HepG2 (cell line): ENCODE data around the gene THRA. TPM values are rescaled to one million over a fixed set of nuclear protein-coding genes. Genes with fewer than 3 reads are reported as not detected.

Source experiments
- ERF ChIP-seq: IDR thresholded peaks from 2 replicates; pipeline ENCODE4 v1.6.1; 2018; ENCODE audit warnings: missing biosample characterization, missing genetic modification reagents
- IRF9 ChIP-seq: sonication (generic); formaldehyde crosslinking; IDR thresholded peaks from 2 replicates; pipeline ENCODE4 v1.8.0; 2022; ENCODE audit warnings: missing genetic modification reagents, mild to moderate bottlenecking, borderline replicate concordance
- KDM6A ChIP-seq: IDR thresholded peaks from 2 replicates; pipeline ENCODE4 v1.6.1; 2016; ENCODE audit warnings: low read depth
- MED8 ChIP-seq: sonication (generic); formaldehyde crosslinking; IDR thresholded peaks from 2 replicates; pipeline ENCODE4 v1.8.1; 2023; ENCODE audit warnings: mild to moderate bottlenecking, missing genetic modification reagents; ENCODE audit not compliant: insufficient replicate concordance
- MEIS2 ChIP-seq: sonication (generic); formaldehyde crosslinking; IDR thresholded peaks from 2 replicates; pipeline ENCODE4 v1.9.0; 2021; ENCODE audit warnings: mild to moderate bottlenecking, missing genetic modification reagents
- NFKBIZ ChIP-seq: IDR thresholded peaks from 2 replicates; pipeline ENCODE4 v1.6.1; 2018; ENCODE audit warnings: missing genetic modification reagents, missing compliant biosample characterization
- PITX1 ChIP-seq: sonication (generic); formaldehyde crosslinking; IDR thresholded peaks from 2 replicates; pipeline ENCODE4 v1.5.1; 2020; ENCODE audit warnings: mild to moderate bottlenecking, missing genetic modification reagents
- POLR2A ChIP-seq, 2 experiments: IDR thresholded peaks; 2 replicates each; pipeline ENCODE4 v1.6.1; 2011; ENCODE audit warnings: low read depth in 2 of 2, low read length in 2 of 2, mild to moderate bottlenecking in 1 of 2, moderate library complexity in 1 of 2; ENCODE audit not compliant: insufficient read depth in 1 of 2
- PRPF4 ChIP-seq: fragments of 200-400 bp; formaldehyde crosslinking; IDR thresholded peaks from 2 replicates; pipeline ENCODE4 v1.6.1; 2016; ENCODE audit warnings: low read length, low read depth; ENCODE audit not compliant: poor library complexity, severe bottlenecking
- RARA ChIP-seq: IDR thresholded peaks from 2 replicates; pipeline ENCODE4 v1.6.1; 2016; ENCODE audit warnings: missing genetic modification reagents, missing compliant biosample characterization
- SIN3A ChIP-seq: IDR thresholded peaks from 2 replicates; pipeline ENCODE4 v1.6.1; 2011; ENCODE audit warnings: low read depth, mild to moderate bottlenecking, control low read depth, low read length, borderline replicate concordance
- TOE1 ChIP-seq: sonication (generic); formaldehyde crosslinking; IDR thresholded peaks from 2 replicates; pipeline ENCODE4 v1.4.0; 2020; ENCODE audit warnings: mild to moderate bottlenecking, missing genetic modification reagents
- XRCC5 ChIP-seq: fragments of 200-400 bp; formaldehyde crosslinking; optimal IDR thresholded peaks from 2 replicates; pipeline ENCODE3; 2017; ENCODE audit warnings: mild to moderate bottlenecking, low read length
- ZFP1 ChIP-seq: IDR thresholded peaks from 2 replicates; pipeline ENCODE4 v1.6.1; 2016
- ZFY ChIP-seq: sonication (generic); formaldehyde crosslinking; IDR thresholded peaks from 2 replicates; pipeline ENCODE4 v1.4.0; 2020; ENCODE audit warnings: missing genetic modification reagents
- ZMYM2 ChIP-seq: sonication (generic); formaldehyde crosslinking; IDR thresholded peaks from 2 replicates; pipeline ENCODE4 v1.8.0; 2022; ENCODE audit warnings: mild to moderate bottlenecking, missing genetic modification reagents
- ZNF230 ChIP-seq: sonication (generic); formaldehyde crosslinking; IDR thresholded peaks from 2 replicates; pipeline ENCODE4 v1.4.0; 2020; ENCODE audit warnings: mild to moderate bottlenecking, missing genetic modification reagents
- ZNF34 ChIP-seq: sonication (generic); formaldehyde crosslinking; IDR thresholded peaks from 2 replicates; pipeline ENCODE4 v1.4.0; 2020; ENCODE audit warnings: mild to moderate bottlenecking, missing genetic modification reagents, borderline replicate concordance
- ZNF460 ChIP-seq: sonication (generic); formaldehyde crosslinking; IDR thresholded peaks from 2 replicates; pipeline ENCODE4 v1.5.1; 2020; ENCODE audit warnings: missing genetic modification reagents, mild to moderate bottlenecking, borderline replicate concordance
- ZNF878 ChIP-seq: sonication (generic); formaldehyde crosslinking; IDR thresholded peaks from 2 replicates; pipeline ENCODE4 v1.8.1; 2023; ENCODE audit warnings: mild to moderate bottlenecking, missing genetic modification reagents, moderate library complexity
- polyA plus RNA-seq, 8 experiments: library from polyadenylated mRNA; depleted of rRNA in 3 of 8; stranded (reverse) in 7 of 8; unstranded in 1 of 8; fragments of >200 nt; fragmentation: Illumina TruSeq in 4 of 8; extraction: Trizol in 4 of 8; gene quantifications; 2 replicates each; pipeline versions ENCODE4 v1.2.1 to v1.2.3, GENCODE V29; 2011 to 2016; ENCODE audit warnings: low read depth in 4 of 8, missing spikeins in 1 of 8, mixed read lengths in 1 of 8; ENCODE audit not compliant: insufficient read depth in 1 of 8
- total RNA-seq, 5 experiments: library from RNA; depleted of rRNA; stranded (reverse); fragments of >200 nt; fragmentation: Illumina TruSeq; extraction: Trizol; gene quantifications; 2 replicates each; pipeline ENCODE4 v1.2.3, GENCODE V29; 2016; ENCODE audit warnings: low read depth in 1 of 5
- TF ChIP-seq, protein P1 (sequence below): IDR thresholded peaks from 2 replicates; pipeline ENCODE4 v1.6.1; 2016; ENCODE audit warnings: missing genetic modification reagents, missing compliant biosample characterization
- TF ChIP-seq, protein P2 (sequence below): sonication (generic); formaldehyde crosslinking; IDR thresholded peaks from 2 replicates; pipeline ENCODE4 v1.5.0; 2020; ENCODE audit warnings: mild to moderate bottlenecking, missing genetic modification reagents, borderline replicate concordance

THRA gene
- total and polyA plus RNA-seq, 2 of the 13 experiments (the other 11 are each of a cell fraction or from before 2014, with no cell fraction given) = 8.0 to 9.9 TPM

GRCh38 chr17:40101367-40102210, 38.8 kb downstream of the THRA start (continued):
- TF ChIP-seq, protein P1, sequence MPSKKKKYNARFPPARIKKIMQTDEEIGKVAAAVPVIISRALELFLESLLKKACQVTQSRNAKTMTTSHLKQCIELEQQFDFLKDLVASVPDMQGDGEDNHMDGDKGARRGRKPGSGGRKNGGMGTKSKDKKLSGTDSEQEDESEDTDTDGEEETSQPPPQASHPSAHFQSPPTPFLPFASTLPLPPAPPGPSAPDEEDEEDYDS = no peak; the same call in 1 of the 2 replicates
- TF ChIP-seq ZNF230 (CRISPR knock-in tag) = no peak
- no peak for TF ChIP-seq NFKBIZ (CRISPR knock-in tag)
- no peak for TF ChIP-seq ZFP1 (CRISPR knock-in tag)
- TF ChIP-seq ERF (CRISPR knock-in tag) = no peak; the same call in 1 of the 2 replicates
- peak; percentile 52; the same call in 1 of the 2 replicates for TF ChIP-seq ZMYM2
- TF ChIP-seq KDM6A = no peak
- TF ChIP-seq ZNF460 (CRISPR knock-in tag) = no peak
- TF ChIP-seq TOE1 (CRISPR knock-in tag) = no peak
- TF ChIP-seq ZNF34 (CRISPR knock-in tag) = no peak
- TF ChIP-seq POLR2A (IDR thresholded peaks at IDR 0.05; ENCODE audit: insufficient read depth in 1 of 2, low read depth in 2 of 2, low read length in 2 of 2) = no peak
- TF ChIP-seq MED8 = peak; percentile 36
- TF ChIP-seq, protein P2, sequence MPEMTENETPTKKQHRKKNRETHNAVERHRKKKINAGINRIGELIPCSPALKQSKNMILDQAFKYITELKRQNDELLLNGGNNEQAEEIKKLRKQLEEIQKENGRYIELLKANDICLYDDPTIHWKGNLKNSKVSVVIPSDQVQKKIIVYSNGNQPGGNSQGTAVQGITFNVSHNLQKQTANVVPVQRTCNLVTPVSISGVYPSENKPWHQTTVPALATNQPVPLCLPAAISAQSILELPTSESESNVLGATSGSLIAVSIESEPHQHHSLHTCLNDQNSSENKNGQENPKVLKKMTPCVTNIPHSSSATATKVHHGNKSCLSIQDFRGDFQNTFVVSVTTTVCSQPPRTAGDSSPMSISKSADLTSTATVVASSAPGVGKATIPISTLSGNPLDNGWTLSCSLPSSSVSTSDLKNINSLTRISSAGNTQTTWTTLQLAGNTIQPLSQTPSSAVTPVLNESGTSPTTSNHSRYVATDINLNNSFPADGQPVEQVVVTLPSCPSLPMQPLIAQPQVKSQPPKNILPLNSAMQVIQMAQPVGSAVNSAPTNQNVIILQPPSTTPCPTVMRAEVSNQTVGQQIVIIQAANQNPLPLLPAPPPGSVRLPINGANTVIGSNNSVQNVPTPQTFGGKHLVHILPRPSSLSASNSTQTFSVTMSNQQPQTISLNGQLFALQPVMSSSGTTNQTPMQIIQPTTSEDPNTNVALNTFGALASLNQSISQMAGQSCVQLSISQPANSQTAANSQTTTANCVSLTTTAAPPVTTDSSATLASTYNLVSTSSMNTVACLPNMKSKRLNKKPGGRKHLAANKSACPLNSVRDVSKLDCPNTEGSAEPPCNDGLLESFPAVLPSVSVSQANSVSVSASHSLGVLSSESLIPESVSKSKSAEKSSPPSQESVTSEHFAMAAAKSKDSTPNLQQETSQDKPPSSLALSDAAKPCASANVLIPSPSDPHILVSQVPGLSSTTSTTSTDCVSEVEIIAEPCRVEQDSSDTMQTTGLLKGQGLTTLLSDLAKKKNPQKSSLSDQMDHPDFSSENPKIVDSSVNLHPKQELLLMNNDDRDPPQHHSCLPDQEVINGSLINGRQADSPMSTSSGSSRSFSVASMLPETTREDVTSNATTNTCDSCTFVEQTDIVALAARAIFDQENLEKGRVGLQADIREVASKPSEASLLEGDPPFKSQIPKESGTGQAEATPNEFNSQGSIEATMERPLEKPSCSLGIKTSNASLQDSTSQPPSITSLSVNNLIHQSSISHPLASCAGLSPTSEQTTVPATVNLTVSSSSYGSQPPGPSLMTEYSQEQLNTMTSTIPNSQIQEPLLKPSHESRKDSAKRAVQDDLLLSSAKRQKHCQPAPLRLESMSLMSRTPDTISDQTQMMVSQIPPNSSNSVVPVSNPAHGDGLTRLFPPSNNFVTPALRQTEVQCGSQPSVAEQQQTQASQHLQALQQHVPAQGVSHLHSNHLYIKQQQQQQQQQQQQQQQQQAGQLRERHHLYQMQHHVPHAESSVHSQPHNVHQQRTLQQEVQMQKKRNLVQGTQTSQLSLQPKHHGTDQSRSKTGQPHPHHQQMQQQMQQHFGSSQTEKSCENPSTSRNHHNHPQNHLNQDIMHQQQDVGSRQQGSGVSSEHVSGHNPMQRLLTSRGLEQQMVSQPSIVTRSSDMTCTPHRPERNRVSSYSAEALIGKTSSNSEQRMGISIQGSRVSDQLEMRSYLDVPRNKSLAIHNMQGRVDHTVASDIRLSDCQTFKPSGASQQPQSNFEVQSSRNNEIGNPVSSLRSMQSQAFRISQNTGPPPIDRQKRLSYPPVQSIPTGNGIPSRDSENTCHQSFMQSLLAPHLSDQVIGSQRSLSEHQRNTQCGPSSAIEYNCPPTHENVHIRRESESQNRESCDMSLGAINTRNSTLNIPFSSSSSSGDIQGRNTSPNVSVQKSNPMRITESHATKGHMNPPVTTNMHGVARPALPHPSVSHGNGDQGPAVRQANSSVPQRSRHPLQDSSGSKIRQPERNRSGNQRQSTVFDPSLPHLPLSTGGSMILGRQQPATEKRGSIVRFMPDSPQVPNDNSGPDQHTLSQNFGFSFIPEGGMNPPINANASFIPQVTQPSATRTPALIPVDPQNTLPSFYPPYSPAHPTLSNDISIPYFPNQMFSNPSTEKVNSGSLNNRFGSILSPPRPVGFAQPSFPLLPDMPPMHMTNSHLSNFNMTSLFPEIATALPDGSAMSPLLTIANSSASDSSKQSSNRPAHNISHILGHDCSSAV (CRISPR knock-in tag) = no peak
- peak; percentile 27; the same call in 1 of the 2 replicates for TF ChIP-seq ZNF878 (CRISPR knock-in tag)
- TF ChIP-seq XRCC5 = no peak
- TF ChIP-seq RARA = no peak
- TF ChIP-seq ZFY = no peak
- TF ChIP-seq PRPF4 = no peak
- no peak for TF ChIP-seq SIN3A
- TF ChIP-seq PITX1 (CRISPR knock-in tag) = no peak
- TF ChIP-seq MEIS2 = 0 out of 2 replicates have a peak, but pooled peaks have one; percentile 3
- no peak for TF ChIP-seq IRF9 (CRISPR knock-in tag)
